Measurements from ENCODE around the gene TPCN2. TPM values are rescaled to one million over a fixed set of nuclear protein-coding genes. Genes with fewer than 3 reads are reported as not detected.

Gene TPCN2
- total and polyA plus RNA-seq, 9 of the 15 experiments (the other 6 are each of a cell fraction or from before 2014, with no cell fraction given), result 0.66 to 10.2 (median 4.6) TPM

- peak; percentile 23; the same call in 1 of the 2 replicates for TF ChIP-seq PBX2 (CRISPR knock-in tag; IDR thresholded peaks at IDR 0.05; ENCODE audit: low read depth)
- TF ChIP-seq PBX2 (tag; conservative IDR thresholded peaks at IDR 0.05; ENCODE audit: low read depth), result 0 out of 2 replicates have a peak, but pooled peaks have one; percentile 32
- TF ChIP-seq NFYB (IDR thresholded peaks at IDR 0.05; ENCODE audit: extremely low read depth, insufficient read length), result peak; percentile 14
- TF ChIP-seq TBP (optimal IDR thresholded peaks at IDR 0.05; ENCODE audit: low read depth, low read length), result no peak
- no peak for TF ChIP-seq PTTG1 (tag; IDR thresholded peaks at IDR 0.05; ENCODE audit: low read depth)
- no peak for TF ChIP-seq ZNF609 (CRISPR knock-in tag; IDR thresholded peaks at IDR 0.05; ENCODE audit: borderline replicate concordance)
- no peak for TF ChIP-seq NFRKB (IDR thresholded peaks at IDR 0.05; ENCODE audit: low read depth)
- no peak for TF ChIP-seq AFF1 (IDR thresholded peaks at IDR 0.05; ENCODE audit: low read depth in 1 of 2, partially characterized antibody in 2 of 2)
- no peak for TF ChIP-seq ZNF780A (CRISPR knock-in tag; IDR thresholded peaks at IDR 0.05)
- 0 out of 2 replicates have a peak, but pooled peaks have one; percentile 33 for TF ChIP-seq CREM (IDR thresholded peaks at IDR 0.05; ENCODE audit: low read depth)
- TF ChIP-seq SAP30 (IDR thresholded peaks at IDR 0.05; ENCODE audit: borderline replicate concordance, insufficient read depth, low read depth, low read length, poor library complexity, severe bottlenecking), result no peak
- no peak for TF ChIP-seq RBM14 (IDR thresholded peaks at IDR 0.05; ENCODE audit: borderline replicate concordance, insufficient read depth, low read depth, low read length)
- TF ChIP-seq ZNF24 (IDR thresholded peaks at IDR 0.05), result no peak
- TF ChIP-seq ILK (tag; IDR thresholded peaks at IDR 0.05; ENCODE audit: borderline replicate concordance, low read depth), result no peak
- TF ChIP-seq CBX8 (IDR thresholded peaks at IDR 0.05; ENCODE audit: borderline replicate concordance, extremely low read depth, low read depth, low read length, poor library complexity, severe bottlenecking), result no peak
Observed at GRCh38 chr11:69010964-69011623, 37.6 kb upstream of the TPCN2 start (continued).

Data from K562 (cell line).